ENCODE measurements around the gene COX20. TPM values are rescaled to one million over a fixed set of nuclear protein-coding genes. Genes with fewer than 3 reads are reported as not detected.

COX20 gene
- total RNA-seq, 1 donor from 2014 or later, result 70.5 TPM

DNA sequence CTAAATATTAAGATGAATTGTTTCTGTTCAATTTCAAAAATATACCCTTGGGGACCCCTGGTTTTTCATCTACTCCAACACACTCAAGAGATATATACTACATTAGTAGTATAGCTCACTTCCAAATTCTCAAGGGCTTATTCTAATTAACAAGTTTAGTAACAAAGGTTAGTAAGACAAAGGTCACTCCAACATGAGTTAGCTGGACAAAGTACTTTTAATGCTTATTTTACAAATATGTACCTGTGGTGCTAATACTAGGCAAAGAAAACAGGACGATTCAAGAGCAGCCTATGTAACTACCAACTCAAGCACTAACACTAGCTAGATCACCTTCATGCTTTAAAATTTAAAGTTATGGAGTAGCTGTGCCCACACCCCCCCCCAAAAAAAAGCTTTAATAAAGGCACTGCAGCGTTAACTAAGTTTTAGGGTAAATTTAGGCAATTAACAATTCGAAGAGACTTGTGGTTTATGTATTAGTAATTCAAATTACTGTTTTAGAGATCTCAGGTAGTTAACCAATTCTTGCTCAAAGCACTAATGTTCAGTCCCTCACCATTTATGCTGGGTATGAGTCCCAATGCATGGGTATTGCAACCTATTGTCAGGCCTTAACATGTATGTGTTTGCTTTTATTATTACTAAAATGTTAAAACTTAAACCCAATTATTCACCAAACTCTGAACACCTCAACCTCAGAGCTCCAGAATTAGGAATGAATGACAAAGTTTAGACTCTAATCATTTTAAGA, 14.8 kb downstream of the COX20 start:
- FAIRE-seq (no peak), DNase-seq (ENCODE audit: low spot score in 2 of 2) (no peak)

GRCh38 chr1:244850896-244851295, 15.4 kb downstream of the COX20 start:
- FAIRE-seq (no peak), DNase-seq (ENCODE audit: low spot score in 2 of 2) (no peak)

DNA sequence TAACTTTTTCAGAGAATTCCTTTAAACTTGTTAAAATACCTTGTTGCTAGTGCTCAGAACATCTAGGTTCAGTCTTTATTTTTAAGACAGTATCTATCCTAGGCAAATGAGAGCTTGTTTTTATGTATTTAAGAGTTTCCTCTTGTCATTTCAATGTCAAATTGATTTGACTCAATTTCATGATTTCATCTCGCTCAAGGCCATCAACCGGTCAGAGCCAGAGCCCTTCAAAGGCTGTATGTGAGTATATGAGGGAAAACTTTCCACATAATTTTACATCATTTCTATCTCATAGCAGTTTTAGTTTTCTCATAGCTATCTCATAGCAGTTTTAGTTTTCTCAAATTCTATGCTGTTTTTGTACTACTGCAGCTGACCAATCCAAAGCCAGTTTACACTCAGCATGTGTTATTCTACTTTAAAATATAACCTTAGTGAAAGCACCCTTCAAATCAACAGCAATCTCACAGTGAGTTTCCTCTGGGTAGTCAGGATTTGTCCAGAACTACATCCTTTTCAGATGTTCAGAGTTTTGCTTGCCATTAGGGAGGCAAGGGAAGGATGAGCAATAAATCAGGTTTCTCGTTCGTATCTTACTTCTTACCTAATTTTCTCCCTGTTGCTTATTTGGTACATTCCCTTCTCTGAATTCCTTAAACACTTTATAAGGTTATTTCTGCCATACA, 16.2 kb downstream of the COX20 start:
- FAIRE-seq (no peak), DNase-seq (ENCODE audit: low spot score in 2 of 2) (no peak)

- FAIRE-seq (no peak), DNase-seq (ENCODE audit: low spot score in 2 of 2) (no peak)
Measured at GRCh38 chr1:244852694-244853093, 17.2 kb downstream of the COX20 start.

- no peak for FAIRE-seq
Measured at GRCh38 chr1:244854166-244854565, 18.7 kb downstream of the COX20 start.

GRCh38 chr1:244854865-244855578, 19.6 kb downstream of the COX20 start:
- no peak for DNase-seq (ENCODE audit: low spot score in 2 of 2)
- no peak for FAIRE-seq

More at GRCh38 chr1:244854166-244854565, 18.7 kb downstream of the COX20 start:
- DNase-seq (ENCODE audit: low spot score in 2 of 2), result no peak

DNA sequence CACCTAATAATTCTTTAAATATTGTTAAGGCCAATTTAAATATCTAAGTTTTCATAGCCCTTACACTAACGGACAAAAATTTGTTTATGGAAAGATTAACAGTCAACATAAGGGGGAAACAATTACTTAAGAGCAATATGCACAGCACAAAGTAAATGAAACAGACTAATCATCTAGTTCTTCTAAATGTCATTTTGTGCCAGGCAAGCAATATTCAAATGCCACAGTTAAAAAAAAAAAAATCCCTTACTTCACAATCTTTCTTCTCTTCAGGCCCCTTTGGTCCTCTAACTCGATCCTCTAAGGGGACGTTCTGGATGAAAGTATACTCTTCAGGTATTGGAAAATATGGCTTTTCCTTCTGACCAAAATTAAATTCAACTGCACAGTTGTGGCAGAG, 22.3 kb downstream of the COX20 start:
- no peak for DNase-seq (ENCODE audit: low spot score in 2 of 2)
- FAIRE-seq, result no peak

DNA sequence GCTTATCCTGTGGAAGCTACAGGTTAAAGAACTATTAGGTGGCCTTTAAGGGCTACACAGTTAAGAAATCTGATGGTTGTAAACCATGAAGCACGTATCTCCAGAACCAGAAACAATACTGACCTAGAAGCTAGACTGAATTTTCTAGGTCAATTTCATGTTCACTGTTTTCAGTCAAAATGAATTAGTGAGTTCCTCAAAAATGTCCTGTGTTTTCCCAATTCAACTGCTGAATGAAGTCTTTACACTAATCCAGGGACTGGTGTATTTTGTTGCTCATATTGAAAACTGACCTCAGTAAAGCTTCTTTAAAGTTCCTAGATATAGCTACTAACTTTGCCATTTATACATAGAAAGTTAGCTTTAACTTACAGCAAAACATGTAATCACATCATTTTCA, 22.9 kb downstream of the COX20 start:
- no peak for FAIRE-seq

DNA sequence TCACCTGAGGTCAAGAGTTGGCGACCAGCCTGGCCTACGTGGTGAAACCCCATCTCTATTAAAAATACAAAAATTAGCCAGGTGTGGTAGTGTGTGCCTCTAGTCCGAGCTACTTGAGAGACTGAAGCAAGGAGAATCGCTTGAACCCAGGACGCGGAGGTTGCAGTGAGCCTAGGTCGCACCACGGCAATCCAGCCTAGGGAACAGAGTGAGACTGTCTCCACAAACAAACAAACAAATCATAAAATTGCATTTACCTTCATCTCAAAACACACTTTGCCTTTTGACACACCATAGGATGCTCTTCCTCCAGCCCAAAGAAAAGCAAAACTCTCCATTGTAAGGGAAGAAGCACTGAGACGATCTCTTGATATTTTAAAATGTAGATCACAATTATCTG, 24.6 kb downstream of the COX20 start:
- no peak for FAIRE-seq
- DNase-seq (ENCODE audit: low spot score in 2 of 2), result no peak

More for the DNA sequence above, 22.9 kb downstream of the COX20 start:
- no peak for DNase-seq (ENCODE audit: low spot score in 2 of 2)

DNA sequence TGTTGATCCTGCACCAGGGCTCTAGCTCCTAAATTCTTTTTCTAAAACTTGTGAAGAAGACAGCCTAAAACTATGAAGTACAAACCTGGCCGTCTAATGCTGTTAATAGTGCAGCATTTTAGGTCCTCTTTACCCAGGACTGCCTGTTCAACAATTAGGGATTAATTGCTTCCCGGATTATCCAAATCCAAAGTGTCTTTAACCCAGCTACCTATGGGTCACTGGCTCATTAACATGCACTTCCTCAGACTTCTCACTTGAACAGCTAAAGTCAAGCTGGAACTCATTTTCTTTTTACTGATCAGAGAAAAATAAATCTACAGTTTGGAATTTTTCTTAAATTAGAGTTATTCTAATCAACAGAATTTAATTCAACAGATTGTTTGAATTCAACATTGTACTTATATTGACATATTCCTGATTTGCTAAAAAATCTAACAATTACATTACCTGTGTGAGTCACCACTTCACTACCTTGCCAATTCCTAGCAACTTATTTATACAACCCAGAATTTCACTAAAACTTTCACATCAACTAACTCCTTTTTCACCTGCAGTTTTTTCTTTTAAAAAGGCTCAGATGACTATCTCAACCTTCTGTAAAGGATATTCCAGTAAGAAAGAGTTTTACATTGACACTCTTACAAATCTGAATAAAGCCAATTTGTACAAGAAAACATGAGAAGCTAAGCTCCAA, 25.6 kb downstream of the COX20 start:
- FAIRE-seq, result no peak
- DNase-seq (ENCODE audit: low spot score in 2 of 2), result no peak

- FAIRE-seq (no peak), DNase-seq (ENCODE audit: low spot score in 2 of 2) (no peak)
Measured at GRCh38 chr1:244861683-244862082, 26.2 kb downstream of the COX20 start.

GRCh38 chr1:244862354-244862698, 26.9 kb downstream of the COX20 start:
- no peak for DNase-seq (ENCODE audit: low spot score in 2 of 2)
- FAIRE-seq, result no peak

DNA sequence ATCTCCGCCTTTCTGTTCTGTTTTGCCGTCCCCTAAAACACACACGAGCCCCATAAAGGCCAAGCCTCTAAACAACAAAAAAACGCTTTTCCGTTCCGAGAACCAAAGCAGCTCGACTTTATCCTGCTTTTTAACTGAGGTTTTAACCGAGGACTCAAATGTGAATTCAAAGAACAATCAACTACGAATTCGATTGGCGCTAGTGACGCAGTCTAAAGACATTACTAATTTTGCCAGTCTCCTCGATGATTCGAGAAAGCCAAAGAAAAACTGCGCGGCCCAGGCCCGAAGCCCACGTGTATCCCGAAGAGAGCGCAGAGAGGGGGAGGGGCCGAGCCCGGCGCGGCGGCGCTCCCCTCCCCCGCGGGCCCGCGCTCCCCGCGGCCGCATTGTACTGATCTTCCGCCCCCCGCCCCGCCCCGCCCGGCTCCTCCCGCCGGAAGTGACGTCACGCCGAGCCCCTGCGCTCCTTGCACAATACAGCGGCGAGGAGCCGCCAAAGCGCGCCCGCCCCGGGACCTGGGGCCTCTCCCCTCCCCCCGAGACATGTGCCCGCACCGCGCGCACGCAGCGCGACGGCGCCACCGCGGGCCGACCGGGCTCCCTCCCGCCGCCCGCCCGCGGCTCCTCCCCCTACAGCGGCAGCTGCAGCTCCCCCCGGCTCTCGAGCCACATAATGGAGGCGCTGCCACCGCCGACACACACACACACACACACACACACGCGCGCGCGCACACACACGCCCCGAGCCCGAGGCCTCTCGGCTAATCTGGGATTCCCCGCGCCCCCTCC, 27.4 kb downstream of the COX20 start:
- DNase-seq (ENCODE audit: low spot score in 2 of 2) (peak; percentile 90 to 92), FAIRE-seq (no peak)

DNA sequence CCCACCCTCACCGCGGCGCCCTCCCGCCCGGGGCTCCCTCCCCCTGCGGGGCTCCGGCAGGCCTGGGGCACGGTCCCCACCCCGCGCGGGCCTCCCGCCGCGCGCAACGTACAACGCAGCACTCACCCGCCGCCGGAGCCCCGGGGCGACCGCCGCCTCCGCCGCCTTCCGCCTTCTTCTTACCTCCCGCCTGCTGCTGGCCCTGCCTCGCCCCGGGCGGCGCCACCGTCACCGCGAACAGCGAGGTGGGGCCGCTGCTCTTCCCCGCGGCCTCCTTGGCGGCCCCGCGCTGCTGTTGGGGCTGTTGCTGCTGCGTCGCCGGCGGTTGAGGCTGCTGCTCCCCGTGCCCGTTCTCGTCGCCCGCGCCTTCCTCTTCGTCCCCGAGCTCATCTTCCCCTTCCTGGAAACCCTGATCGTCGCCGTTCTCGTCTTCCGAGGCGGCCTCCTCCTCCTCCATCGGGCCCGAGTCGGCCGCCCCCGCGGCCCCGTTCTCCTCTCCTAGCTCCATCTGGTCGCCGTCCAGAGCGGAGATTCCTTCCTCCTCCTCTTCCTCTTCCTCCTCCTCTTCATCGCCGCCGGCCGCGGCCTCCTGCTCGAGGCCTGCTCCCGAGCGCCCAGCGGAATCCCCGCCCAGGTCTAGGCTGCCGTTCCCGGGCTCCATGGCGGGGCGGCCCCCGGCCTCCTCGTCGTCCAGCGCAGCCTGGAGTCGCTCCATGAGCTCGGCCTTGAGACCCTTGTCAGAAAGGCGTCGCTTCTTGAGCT, 28.2 kb downstream of the COX20 start:
- peak in 1 of 2 donors; percentile 31 for DNase-seq (ENCODE audit: low spot score in 2 of 2)
- FAIRE-seq, result no peak

- FAIRE-seq (no peak), DNase-seq (ENCODE audit: low spot score in 2 of 2) (peak; percentile 84 to 90)
Measured at GRCh38 chr1:244864253-244865027, 29.0 kb downstream of the COX20 start, which contains the start of gene HNRNPU. HNRNPU (minus strand) TSS chr1:244864543; CDS start chr1:244864307, 236 bp downstream.

- FAIRE-seq, result no peak
- no peak for DNase-seq (ENCODE audit: low spot score in 2 of 2)
Measured at GRCh38 chr1:244865028-244865371, 29.5 kb downstream of the COX20 start.

DNA sequence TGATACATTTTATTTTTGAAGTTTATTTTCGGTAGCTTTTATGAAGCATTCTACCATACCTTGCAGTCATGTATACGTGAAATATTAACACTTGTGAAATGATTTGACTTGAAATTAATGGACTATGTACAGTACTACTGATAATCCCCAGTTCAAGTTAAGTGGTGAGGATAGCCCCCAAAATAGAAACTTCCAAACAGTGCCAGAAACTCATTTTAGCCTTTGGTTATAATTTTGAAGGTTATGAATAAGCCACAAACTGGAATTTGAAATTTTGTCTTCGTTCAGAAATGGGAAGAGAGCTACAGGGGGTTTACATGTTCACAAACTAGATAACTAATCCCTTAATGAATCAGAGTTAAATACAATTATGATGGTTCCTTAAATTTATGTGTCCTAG, 30.4 kb downstream of the COX20 start:
- no peak for DNase-seq (ENCODE audit: low spot score in 2 of 2)
- no peak for FAIRE-seq

- FAIRE-seq (no peak), DNase-seq (ENCODE audit: low spot score in 2 of 2) (no peak)
Measured at GRCh38 chr1:244866355-244866754, 30.9 kb downstream of the COX20 start.

Data from frontal cortex (tissue), 4 donors.